ENCODE data around the gene SLIT1.
A peak's percentile ranks its signal among the peaks of the same experiment; 100 is the strongest.

The SLIT1 gene

DNA sequence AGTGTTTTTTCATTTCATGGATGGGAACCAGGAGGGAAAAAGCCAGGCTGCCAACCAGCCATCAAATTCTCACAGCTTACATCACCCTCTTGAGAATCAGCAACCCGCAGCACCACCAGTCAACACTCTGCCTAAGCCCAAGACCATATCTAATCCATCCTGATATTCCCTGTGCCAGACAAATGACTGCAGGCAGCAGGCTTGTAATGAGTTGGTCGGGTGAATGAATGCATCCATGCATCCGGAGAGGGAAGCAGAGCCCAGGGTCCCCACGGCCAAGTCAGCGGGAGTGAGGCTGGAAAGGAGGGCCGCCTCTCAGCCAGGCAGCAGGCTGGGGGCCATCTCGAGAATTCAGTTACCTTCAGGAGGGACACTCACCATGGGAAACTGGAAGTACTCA, 46.9 kb downstream of the SLIT1 start:
- DNase-seq = no peak

DNA sequence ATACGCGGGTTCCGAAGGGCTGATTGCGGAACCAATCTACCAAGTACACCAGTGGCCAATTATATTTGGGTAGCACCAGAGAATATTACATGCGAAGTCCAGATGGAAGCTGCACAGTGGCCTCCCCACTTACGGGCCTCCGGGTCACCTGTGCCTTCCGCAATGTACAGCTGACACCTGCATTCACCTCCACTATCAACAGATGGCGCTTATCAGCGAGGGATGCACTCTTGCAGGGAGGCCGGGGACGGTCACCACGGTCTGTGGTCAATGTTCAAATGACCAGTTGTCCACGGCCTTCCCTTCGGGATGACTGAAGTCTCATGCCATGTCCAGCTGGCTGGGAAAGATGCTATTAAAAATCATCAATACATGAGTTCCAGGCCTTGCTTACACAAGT, 47.6 kb downstream of the SLIT1 start:
- no peak for DNase-seq

DNA sequence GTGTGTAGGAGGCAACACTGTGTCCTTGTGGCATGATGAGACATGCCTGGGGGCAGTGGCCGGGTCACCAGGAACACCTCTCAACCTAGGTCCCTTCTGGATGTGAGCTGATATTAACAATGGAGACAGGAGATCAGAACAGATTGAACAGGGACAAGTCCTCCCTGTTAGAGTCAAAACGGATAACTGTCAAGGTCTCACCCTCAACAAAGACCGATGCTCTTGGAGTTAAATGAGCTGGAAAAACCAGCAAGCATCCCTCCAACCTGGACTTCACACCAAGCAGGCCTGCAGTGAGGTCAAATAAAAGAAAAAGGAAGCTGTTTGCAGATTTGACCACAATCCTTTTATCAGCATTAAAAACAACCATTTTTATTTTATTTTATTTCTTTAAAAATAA, 49.0 kb downstream of the SLIT1 start:
- no peak for DNase-seq

DNA sequence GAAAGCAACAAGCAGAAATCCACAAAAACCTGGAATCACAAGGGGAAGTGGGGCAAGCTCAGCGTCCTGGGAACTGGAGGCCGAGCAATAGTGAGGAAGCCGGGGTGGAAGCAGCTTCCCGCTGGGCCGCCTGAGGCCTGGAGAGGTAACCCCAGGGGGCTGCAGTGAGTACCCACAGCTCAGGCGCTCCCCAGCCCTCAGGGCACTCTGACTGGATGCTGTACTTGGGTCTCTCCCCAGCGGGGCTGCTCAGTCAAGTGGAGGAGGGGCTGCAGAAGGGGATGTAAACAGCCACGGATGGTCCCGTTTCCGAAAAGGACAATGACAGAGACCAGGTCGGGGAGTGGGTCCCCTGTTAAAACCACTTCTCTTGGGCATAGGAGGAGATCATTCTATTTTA, 50.3 kb downstream of the SLIT1 start:
- no peak for DNase-seq

DNA sequence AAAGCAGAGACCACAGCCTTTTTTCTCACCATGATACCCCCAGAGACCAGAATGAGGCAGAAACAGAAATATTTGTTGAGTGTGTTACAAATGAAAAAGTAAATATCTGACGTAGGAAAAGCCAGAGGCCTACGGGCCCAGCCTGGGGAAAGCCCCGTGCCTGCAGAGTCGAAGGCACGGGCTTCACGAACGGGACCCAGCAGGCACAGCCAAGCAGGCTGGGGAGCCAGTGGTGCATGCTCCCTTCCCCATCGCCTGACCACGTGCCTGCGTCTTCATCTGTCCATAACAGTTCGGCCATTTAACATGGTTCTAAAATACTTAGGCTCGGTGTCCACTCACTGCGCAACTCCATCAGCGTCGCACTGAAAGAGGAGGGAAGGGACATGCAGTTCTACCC, 50.8 kb downstream of the SLIT1 start:
- no peak for DNase-seq

DNA sequence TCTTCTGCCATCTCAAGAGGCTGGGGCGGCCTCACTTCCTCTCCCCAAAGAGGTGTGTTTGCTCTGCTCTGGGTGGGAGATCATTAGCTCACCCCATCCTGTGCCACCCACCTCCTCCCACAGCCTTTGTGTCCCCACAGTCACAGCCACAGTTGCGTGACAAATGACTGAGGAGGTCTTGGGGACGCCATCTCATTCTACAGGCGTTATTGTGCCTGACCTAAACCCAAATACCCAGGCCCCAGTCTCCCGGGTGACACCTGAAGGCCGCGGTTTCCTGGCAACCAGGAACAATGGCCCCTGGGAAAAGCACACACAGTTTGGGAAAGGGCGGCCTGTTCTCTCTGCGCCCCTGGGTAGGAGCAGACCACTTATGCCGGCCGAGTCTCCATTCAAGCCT, 51.6 kb downstream of the SLIT1 start:
- no peak for DNase-seq

DNA sequence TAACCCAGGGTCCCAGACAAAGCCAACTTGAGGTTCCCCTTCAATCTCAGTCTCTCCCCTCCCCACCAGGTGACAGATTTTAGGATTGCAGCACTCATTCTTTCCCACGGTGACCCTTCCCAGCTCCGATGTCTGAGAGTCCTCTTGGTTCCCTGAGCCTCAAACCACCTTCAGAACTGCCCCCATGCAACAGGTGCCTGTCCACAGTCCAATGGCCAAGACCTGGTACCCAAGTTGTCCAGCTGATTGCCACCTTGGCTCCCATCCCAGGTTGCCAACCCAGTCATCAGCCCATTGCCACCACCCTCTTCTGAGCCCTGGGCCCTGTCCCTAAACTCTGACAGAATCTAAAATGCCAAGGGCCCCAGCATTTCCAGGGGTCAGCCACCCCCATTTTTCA, 53.5 kb downstream of the SLIT1 start:
- no peak for DNase-seq

DNA sequence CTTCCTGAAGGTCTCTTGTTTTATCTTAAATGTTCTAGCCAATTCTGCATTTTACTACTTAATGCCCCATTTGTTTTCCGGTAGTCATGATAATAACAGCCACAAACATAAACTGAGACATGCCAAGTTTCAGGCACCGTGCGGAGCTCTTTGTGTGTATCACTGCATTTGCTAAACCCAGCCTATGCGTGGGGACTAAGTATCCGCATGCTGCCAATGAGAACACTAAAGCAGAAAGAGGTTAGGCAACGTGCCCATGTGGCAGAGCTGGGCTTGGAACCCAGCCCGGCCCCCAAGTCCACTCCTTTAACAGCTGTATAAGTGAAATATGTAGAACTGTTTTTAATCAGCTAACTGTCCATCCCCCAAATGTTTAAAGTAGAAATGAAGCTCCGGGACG, 54.1 kb downstream of the SLIT1 start:
- no peak for DNase-seq

DNA sequence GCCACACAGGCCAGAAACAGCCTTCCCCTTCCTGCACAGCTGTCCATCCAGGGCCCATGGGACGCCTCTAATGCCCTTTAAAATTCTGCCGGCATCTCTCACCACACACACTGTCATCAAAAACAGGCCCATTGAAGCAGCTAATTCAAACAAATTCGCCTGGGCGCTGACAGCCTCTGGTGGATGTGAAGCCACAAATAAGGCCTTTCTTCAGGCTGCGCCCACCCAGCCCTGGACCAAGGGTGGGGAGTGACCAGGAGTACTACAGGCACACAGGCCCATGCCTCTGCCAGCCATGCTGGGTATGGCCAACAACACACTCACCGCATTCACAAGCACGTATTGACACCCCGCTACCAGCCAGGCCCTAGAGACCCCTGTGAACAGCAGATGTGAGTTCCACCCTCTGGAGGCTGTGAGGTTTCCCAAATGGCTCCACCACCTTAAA, 54.6 kb downstream of the SLIT1 start:
- DNase-seq = no peak

DNA sequence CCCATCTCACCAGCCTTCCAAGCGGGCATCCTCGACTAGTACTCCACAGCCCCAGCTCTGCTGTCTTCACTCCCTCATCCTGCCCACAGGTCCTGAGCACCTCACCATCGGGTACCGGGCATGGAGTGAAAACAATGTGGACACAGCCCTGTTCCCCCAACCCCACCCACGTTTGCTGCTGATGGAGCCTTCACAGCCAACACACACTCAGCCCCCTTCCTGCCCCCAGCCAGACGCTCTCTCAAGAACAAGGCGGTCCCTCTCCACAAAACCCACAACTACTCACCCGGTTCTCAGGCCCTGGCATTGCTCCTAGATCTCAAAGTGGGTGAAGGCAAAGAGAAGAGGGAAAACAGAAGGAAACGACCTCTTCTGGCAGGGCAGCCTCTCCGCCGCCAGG, 56.1 kb downstream of the SLIT1 start:
- DNase-seq = no peak

DNA sequence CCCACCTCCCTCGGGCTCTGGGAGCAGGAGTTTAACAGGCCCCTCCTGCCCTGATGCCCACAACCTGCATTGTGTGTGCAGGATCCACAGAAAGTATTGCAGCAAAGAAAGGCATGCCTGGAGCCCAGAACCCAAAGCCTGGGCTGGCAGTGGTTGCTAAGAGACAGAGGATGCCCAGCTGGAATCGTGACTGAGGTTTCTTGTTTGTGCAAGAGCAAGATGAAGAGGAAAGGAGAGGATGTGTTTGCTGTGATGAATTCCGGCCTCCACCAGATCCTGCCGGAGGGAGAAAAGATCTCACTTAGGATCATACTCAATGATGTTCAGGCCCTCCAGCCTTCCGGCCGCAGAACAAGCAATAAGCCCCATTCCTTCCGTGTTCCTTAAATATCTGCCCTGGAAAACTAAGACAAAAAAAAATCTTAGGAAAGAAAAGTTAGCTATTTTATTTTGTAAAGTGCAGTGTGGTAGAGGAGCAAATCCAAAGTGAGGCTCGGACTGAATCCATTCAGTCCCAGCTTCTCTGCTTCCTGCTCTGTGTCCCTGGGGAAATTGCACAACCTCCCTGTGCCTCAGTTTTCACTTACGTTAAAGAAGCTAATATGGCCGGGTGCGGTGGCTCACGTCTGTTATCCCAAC, 57.1 kb downstream of the SLIT1 start:
- DNase-seq = no peak

DNA sequence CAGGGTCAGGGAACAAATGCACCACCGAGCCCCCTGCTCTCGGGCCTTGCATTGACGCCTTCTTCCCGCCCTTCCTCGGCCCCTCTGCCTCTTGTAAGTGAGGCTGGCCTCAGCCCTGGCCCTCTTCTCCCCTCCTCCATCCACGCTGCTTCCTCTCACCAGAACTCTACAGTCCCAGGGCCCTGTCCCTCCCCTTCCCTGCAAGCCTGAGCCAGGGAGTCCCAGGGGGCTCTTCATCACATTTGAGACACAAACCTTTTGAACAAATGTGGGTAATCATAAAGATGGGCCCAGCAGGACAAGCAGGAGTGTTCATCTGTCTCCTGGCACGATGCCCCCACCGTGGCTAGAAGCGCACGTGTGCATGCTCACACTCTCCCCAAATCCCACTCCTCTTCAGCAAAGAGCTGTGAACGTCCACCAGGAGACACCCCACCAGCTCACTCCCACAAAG, 57.7 kb downstream of the SLIT1 start:
- DNase-seq = no peak

DNA sequence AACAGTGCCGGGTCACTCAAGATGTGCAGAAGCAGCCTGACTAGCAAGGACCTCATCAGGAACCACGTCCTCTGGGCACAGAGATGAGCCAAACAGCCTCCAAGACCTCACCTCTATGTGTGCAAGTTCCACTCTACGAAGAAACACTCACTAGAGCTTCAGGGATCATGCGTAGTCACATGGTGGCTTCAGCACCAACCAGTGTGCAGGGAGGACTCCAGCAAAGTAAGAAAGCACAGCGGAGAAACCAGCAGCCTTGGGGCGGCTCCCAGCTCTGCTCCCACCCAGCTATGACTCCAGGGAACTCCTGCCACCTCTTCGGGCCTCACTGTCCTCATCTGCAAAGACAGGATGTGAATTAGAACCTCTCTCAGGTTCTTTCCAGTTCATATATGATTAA, 58.2 kb downstream of the SLIT1 start:
- no peak for DNase-seq

DNA sequence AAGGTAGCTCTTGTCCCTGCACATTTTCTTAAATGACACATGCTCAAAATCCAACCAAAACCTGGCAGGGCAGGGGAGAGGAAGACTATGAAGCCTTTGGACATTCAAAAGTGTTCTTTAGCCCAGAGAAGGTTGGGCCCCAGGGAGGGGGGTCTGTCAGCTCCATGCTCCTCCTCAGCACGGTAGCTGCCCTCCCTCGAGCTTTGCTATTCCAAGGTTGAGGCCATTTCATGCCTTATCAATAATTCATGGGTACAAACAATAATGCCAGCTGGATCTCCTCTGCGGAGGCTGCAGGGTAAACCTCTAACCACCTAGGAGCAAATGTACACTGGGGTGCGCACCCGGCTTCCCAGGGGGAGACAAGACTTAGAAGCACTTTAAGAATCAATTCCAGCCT, 61.5 kb downstream of the SLIT1 start:
- DNase-seq = no peak

DNA sequence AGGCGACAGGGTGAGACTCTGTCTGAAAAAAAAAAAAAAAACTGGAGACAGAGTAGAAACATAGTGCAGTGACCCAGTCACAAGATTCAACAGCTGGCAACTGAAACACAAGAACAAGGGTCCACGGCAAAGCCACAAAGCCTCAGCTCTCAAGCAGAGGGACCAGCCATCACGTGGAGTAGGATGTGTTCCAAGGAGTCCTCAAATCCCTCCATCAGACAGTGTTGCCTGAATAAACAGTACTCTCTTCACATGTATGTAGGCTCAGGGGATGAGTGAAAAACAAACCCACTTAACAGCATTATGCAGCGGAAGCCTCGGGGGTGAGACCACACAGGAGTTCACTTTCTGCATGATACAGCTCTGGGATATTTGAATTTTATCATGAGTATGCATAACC, 62.0 kb downstream of the SLIT1 start:
- DNase-seq = no peak

DNA sequence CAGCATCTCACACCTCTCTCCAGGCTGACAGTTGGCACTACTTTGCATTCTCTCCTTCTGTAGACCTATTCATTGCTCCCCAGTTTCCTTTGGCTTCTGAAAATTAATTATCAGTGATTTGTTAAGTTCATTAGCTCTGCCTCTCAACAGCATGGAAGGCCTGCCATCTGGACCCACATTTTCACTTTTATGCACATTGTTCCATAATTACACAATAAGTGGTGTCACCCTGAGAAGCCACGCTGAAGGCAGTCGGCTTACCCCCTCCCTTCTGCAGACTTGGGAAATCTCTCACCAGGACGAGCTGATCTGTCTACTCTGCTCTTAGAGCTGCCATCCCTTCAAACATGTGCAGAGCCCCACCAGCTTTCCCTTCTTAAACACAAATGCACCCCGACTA, 64.7 kb downstream of the SLIT1 start:
- DNase-seq = no peak

DNA sequence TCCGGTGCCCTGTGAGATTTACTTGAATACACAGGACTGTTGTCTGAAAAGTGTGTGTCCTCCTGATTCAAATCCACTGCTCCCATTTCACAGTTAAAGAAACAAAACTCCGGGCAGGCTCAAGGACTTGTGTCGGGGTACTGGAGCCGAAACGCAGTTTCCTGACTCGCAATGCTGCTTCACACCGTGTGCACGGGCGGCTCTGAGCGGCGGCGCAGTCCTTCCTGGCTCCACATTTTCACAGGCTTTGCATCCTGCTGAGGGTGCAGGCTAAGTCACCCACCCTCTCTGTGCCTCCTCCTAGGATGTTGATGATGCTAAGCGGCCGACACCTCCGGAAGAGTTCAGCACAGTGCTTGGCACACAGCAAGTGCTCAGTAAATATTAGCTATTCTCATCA, 65.4 kb downstream of the SLIT1 start:
- no peak for DNase-seq

DNA sequence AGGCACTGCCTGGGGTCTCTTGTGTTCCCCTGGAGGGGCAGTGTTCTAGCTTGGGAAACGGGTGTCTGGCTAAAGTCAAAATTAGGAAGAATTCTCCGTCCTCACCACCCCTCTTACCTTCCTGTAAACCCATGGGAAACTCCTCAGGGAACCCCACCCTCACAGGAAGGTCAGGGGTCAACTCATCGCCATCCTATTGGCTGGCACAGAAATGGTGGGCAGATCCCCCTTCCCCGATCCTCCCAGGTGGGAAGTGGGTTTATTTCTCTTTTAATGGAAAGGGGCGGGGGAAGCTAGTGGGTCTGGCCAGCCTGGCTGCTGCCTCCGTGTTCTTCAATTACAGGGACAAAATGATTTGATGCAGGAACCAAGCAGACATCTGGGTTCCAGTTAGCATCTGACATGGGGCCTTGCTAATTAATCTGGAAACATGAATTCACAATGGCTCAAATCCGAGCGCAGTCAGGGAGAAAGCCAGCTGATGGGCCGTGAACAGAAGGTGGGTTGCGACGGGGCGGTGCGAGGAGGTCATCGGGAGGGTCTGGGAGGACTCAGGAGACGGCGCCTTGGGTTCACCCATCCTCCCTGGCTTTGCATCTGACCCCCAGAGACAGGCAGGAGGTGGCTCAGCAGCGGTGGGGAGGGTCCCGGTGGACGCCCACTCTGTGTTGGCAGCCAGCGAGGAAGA, 66.6 kb downstream of the SLIT1 start:
- no peak for DNase-seq

DNA sequence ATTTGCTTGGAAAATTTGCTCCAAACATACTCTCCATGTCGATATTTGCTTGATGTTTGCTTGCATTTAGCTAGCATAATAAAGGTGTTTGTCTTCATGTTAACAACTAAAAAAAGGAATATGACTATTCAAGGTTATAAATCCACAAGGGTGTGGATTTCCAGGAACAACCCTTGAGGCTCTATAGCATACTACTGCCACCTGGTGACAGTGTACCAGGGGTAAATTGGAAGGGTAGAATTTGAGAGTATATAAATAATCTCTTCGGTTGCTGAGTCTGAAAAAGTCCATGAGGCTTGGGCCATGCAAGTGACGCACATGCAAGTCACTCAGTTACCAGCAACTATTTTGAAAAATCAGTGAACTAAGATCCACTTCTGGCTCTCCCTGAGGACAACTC, 68.4 kb downstream of the SLIT1 start:
- DNase-seq = peak; percentile 37

DNA sequence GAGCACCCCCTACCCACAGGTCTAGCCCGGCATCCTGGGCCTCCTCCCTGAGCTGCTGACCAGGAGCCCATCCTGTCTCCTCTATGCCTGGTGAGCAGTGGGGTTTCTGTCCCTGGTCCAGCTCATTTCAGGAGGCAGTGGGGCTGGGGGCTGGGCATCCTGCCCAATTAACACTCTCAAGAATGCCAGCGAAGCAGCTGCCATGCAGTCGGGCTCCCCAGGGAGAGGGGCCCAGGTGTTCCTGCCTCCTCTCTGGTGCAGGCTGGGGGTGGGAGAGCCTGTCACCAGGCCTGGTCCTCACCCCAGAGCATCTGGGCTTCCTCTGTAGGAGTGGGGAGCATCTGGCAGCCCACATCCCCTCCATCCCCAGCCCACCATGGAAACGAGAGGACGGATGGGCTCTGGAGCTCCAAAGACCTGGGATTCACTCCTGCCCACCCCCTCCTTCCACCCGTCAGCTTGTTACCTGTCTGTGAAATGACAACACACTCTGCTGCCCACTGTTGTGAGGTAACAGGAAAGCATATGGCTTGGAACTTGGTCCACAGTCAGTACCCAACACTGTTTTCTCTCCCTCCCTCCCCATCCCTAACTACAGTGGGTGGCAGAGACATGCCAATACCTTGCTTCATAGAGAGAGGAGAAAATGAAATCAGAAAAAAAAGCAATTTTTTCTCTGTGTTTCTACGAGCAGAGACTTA, 69.1 kb downstream of the SLIT1 start:
- DNase-seq = no peak

DNA sequence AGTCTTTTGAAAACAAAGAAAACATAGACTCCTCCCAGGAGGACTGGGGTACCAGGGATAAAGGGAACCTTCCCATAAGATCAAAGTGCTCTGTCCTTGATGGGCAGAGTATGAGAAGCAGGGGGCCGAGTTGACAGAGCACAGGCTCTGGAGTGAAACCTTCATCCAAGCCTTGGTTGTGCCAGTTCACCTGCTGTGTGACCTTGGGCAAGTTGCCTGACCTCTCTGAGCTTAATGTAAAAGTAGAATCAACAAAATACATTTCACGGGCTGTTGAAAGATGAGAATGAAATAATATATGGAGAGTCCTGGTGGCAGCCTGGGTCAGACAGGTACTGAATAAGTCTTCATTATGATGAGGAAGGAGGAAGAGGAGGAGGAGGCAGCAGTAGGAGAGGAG, 69.9 kb downstream of the SLIT1 start:
- no peak for DNase-seq

DNA sequence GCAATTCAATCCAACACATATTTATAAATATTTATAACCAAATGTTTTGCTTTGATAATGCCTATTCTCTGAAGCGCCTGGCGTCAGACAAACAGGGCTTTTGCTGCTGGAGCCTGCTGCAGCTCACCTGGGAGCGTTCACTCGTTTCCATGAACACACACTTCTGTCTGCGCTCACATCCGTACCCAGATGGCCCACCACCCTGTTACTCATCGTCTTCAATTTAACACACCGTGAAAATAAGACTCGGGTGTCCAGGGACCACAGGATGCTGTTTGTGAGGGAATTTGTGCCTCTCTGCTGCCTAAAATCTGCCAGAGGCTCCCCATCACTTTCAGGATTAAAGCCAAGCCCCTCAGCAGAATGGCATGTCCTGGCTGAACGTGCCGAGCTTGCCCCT, 74.1 kb downstream of the SLIT1 start:
- no peak for DNase-seq

DNA sequence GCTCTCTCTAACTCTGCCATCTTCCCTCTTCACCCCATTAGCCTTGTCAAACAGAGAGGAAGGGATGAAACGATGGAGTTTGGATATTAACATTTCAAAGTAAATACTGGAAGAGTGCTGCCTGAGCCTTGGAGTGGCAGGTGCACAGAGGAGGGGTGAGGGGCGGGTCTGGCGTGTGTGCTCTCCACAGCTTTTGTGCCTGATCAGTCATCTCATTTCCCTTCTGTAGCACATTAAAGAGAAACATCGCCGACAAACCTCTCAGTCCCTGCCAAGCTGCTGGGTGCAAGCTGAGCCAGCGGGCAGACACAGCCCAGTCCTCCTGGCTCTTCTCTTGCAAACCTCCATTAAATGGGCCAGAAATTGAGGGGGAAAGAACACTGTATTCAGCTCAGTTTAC, 76.2 kb downstream of the SLIT1 start:
- no peak for DNase-seq

DNA sequence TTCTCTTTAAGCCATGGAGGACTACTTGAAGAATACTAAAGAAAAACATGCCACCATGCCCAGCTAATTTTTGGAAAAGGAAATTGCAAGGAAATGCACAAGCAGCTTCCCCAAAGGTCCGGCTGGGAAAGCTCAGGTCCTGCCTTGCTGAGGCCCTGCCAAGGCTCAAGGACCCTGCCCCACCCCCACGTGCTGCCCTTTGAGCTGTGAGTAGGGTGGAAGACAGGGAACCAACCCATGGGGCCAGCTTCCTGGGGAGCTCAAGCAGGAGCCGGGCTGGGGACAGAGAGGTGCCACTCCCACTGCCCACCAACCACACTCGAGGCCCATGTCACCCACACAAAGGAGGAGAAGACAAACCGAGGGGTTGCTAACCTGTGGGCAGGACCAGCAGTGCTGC, 78.2 kb downstream of the SLIT1 start:
- DNase-seq = no peak
